Measurements from ENCODE around the gene STOX2.

The STOX2 gene

GRCh38 chr4:183912585-183912984 lies 7.5 kb downstream of the STOX2 start:
- in situ Hi-C loops (cut with MboI; ENCODE audit: low pct_unique_long_range_greater_than_20kb, low sequenced_read_pairs, unreplicated experiment) = no loop called here
- DNase-seq (ENCODE audit: low spot score) = no peak
- TF ChIP-seq CTCF (IDR thresholded peaks at IDR 0.05; ENCODE audit: extremely low read depth, insufficient read depth, missing control alignments) = no peak

- in situ Hi-C loops (cut with MboI; ENCODE audit: low pct_unique_long_range_greater_than_20kb, low sequenced_read_pairs, unreplicated experiment) = no loop called here
- TF ChIP-seq CTCF (IDR thresholded peaks at IDR 0.05; ENCODE audit: extremely low read depth, insufficient read depth, missing control alignments) = no peak
- no peak for DNase-seq (ENCODE audit: low spot score)
Measured at GRCh38 chr4:183915976-183916375, 10.9 kb downstream of the STOX2 start.

- no peak for TF ChIP-seq CTCF (IDR thresholded peaks at IDR 0.05; ENCODE audit: extremely low read depth, insufficient read depth, missing control alignments)
- in situ Hi-C loops (cut with MboI; ENCODE audit: low pct_unique_long_range_greater_than_20kb, low sequenced_read_pairs, unreplicated experiment) = no loop called here
- no peak for DNase-seq (ENCODE audit: low spot score)
Measured at GRCh38 chr4:183918696-183919095, 13.6 kb downstream of the STOX2 start.

- in situ Hi-C loops (cut with MboI; ENCODE audit: low pct_unique_long_range_greater_than_20kb, low sequenced_read_pairs, unreplicated experiment) = no loop called here
- TF ChIP-seq CTCF (IDR thresholded peaks at IDR 0.05; ENCODE audit: extremely low read depth, insufficient read depth, missing control alignments) = no peak
- DNase-seq (ENCODE audit: low spot score) = no peak
Measured at GRCh38 chr4:183919141-183919540, 14.0 kb downstream of the STOX2 start.

- no peak for TF ChIP-seq CTCF (IDR thresholded peaks at IDR 0.05; ENCODE audit: extremely low read depth, insufficient read depth, missing control alignments)
- in situ Hi-C loops (cut with MboI; ENCODE audit: low pct_unique_long_range_greater_than_20kb, low sequenced_read_pairs, unreplicated experiment) = no loop called here
- no peak for DNase-seq (ENCODE audit: low spot score)
Measured at GRCh38 chr4:183920512-183920911, 15.4 kb downstream of the STOX2 start.

GRCh38 chr4:183921335-183921734 lies 16.2 kb downstream of the STOX2 start:
- no peak for TF ChIP-seq CTCF (IDR thresholded peaks at IDR 0.05; ENCODE audit: extremely low read depth, insufficient read depth, missing control alignments)
- DNase-seq (ENCODE audit: low spot score) = no peak
- in situ Hi-C loops (cut with MboI; ENCODE audit: low pct_unique_long_range_greater_than_20kb, low sequenced_read_pairs, unreplicated experiment) = no loop called here

Measured in GM13977 (cell line).